ENCODE results near the gene CHKB. TPM values are rescaled to one million over a fixed set of nuclear protein-coding genes. Genes with fewer than 3 reads are reported as not detected.
"Not testable (repeated sequence)": the region's sequence is repeated elsewhere in the genome, so short reads cannot be mapped to it uniquely, and the experiment has no call there.

Gene CHKB
- total RNA-seq, 1 donor from 2014 or later = 47.0 TPM

DNA sequence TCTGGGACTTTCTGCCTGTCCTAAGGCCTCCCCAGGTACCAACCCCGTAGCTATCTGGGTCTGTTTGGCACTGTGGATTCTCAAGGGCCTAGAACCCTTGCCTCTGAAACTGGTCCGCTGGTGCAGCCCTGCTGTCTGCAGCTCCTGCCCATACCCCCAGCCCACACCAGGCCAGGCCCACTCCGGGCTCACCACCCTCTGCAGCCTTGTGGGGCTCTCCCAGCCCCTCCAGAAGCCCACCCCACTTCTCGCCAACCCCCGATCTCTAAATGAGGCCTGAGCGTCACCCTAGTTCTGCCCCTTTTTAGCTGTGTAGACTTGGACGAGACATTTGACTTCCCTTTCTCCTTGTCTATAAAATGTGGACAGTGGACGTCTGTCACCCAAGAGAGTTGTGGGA, 32.3 kb downstream of the CHKB start:
- no peak for DNase-seq (ENCODE audit: low read depth)

DNA sequence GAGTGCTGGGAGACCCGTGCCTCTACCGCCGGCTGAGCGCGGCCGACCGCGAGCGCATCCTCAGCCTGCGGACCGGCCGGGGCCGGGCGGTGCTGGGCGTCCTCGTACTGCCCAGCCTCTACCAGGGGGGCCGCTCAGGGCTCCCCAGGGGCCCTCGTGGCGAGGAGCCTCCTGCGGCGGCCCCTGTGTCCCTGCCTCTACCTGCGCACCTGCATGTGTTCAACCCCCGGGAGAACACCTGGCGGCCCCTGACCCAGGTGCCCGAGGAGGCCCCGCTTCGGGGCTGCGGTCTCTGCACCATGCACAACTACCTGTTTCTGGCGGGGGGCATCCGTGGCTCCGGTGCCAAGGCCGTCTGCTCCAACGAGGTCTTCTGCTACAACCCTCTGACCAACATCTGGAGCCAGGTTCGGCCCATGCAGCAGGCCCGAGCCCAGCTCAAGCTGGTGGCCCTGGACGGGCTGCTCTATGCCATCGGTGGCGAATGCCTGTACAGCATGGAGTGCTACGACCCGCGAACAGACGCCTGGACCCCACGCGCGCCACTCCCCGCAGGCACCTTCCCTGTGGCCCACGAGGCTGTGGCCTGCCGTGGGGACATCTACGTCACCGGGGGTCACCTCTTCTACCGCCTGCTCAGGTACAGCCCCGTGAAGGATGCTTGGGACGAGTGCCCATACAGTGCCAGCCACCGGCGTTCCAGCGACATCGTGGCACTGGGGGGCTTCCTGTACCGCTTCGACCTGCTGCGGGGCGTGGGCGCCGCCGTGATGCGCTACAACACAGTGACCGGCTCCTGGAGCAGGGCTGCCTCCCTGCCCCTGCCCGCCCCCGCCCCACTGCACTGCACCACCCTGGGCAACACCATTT, 33.5 kb downstream of the CHKB start:
- DNase-seq (ENCODE audit: low read depth) = no peak

DNA sequence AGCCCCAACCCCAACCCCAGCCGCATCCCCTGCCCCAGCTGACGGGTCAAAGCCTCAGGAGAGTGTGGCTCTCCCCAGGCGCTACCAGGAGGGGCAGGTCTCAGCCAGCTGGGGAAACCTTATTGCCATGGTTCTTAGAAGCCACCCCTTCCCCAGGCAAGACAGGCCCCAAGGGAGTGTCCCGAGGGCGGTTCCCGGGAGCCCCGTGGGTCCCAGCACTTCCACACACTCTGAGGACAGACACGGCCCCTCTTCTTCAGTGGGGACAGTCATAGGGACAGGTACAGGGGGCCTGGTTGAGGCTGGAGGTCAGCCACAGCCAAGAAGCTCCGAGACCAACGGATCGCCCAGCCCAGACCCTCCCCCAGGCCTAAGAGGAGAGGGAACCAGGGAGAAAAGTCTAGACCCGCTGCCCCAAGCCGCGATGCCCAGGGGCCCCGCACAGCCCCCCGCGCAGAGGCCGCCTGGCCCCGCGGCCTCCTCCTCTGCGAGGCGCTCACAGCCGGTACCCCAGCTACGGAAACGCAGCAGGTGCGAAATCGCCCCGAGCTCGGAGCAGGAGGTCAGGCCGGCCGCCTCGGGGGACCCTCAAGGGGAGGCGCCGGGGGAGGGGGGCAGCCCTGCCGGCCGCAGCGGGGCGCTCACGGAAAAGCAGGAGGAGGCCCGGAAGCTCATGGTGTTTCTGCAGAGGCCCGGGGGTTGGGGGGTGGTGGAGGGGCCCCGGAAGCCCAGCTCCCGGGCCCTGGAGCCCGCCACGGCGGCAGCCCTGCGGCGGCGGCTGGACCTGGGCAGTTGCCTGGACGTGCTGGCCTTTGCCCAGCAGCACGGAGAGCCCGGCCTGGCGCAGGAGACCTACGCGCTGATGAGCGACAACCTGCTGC, 34.4 kb downstream of the CHKB start:
- DNase-seq (ENCODE audit: low read depth) = no peak

DNA sequence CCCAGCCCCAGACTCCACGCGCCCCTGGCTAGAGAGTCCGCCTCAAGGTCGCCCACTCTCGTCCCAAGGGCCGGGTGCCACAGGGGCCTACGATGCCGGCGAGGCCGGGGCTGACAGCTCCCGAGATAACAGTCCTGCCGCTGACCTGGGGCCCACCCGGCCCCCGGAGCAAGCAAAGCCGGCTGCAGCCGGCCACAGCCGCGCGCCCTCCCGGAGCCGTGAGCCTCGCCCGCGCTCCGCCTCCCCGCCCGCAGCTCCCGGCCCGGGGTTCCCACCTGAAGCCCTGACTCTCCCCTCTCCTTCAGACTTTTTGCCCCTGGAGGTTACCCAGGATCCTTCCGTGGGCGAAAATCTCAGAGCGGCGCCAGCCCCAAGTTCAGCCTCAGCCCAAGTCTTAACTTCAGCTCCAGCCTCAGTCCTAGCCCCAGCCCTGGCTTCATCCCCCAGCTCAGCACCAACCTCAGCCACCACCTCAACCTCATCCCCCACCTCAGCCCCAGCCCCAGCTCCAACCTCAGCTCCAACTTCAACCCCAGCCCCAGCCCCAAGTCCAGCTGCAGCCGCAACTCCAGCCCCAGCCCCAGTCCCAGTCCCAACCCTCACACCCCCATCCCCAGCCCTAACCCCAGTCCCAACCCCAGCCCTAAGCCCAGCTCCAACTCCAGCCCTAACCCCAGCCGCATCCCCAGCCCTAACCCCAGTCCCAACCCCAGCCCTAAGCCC, 35.2 kb downstream of the CHKB start:
- no peak for DNase-seq (ENCODE audit: low read depth)

DNA sequence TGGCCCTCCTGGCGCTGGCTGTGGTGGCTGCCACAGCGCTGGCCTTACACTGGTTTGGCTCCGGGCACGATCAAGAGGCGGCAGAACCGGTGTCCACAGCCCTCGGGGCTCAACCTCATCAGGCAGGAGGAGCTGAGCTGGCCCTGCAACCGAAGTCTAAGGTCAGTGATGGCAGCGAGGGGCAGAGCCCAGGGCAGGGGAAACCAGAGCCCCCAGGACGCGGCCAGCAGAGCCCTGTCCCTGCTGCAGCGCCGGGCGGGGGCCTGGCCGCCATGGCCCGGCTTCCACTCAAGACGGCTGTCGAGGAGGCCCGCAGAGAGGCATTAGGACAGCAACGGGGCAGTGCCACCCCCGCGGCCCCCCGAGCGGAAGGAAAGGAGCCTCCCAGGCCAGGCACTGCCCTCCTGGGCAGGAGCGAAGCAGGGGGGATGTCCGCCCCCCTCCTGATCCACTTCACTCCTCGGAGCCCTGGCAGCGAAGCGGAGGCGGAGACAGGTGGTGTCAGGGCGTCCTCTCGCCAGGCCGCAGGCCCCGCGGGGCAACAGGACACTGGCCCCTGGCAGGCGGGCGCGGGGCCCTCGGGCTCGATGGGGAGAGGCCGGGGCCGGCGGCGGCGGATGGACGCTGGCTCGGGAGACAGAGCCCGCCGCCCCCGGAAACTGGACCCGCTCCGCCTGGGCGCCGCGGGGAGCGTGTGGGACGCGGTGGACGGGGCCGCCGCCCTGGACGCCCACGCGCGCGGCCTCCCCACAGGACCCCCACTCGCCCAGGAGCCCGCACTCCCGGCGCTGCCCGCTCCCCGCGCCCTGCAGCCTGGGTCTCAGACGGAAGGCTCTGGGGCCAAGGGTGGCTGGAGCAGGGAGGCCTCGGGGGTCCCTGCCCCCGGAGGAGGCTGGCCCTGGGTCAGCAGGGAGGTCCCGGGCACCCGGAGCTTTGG, 36.1 kb downstream of the CHKB start:
- no peak for DNase-seq (ENCODE audit: low read depth)

DNA sequence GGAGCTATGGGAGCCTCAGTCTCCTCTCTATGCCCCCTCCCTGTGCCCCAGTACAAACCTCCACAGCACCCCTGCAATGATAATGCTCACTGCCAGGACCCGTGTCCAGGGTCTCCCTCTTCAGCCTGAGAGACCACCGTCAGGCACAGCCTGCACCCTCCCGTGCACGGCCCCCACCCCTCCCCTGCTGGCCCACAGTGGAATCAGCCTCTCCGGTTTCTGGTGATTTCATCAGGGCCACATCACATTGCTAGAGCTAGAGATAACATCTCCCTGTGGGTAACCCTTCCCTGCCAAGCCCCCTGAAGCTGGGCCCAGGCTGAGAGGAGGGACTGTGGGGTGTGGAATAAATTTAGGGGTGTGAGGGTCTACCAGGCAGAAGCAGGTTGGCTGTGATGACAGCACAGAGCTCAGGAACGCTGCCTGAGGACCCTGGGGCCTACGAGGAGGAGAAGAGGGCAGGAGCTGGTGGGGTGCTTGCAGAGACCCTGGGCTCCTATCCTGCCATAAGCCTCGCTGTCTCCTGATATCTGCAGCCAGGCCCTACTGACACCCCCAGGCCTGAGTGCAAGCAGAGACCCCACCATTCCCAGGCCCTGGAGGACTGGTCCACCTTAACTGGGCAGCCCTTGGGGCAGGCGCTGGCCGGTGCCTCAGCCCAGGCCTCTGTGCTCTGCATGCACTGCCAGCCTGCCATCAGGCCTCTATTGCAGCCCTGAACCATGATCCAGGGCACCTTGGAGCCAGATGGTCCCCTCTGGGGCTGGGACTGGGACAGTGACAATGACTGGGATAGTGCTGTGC, 36.9 kb downstream of the CHKB start, which contains the start of gene KLHDC7B:
TSS of gene KLHDC7B (plus strand) at position 378 of the 804 bp plus-strand sequence. CDS start at position 723, 345 bp downstream.
- DNase-seq (ENCODE audit: low read depth) = no peak

DNA sequence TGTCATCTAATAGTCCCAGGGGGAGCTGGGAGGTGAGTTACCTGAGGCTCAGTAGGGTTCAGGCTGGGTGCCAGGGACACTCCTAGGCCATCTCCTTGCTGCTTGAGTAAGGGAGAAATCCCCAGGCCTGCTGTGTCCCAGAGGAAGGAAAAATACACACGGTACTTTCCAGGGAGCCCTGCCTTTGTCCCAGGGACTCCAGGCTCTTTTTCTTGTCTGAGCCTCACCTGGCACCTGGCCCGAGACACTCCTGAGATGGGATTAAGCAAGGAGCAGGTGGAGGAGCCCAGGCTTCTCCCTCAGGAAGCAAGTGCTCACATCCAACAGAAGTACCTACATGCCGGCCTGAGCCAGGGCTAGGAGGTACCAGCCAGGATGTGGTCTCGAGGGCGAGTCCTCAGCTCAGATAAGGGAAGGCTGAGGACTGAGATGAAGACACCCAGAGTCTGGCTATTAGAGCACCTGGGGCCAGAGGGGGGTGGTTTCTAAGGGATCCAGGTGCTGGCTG, 37.8 kb downstream of the CHKB start:
- DNase-seq (ENCODE audit: low read depth) = no peak

DNA sequence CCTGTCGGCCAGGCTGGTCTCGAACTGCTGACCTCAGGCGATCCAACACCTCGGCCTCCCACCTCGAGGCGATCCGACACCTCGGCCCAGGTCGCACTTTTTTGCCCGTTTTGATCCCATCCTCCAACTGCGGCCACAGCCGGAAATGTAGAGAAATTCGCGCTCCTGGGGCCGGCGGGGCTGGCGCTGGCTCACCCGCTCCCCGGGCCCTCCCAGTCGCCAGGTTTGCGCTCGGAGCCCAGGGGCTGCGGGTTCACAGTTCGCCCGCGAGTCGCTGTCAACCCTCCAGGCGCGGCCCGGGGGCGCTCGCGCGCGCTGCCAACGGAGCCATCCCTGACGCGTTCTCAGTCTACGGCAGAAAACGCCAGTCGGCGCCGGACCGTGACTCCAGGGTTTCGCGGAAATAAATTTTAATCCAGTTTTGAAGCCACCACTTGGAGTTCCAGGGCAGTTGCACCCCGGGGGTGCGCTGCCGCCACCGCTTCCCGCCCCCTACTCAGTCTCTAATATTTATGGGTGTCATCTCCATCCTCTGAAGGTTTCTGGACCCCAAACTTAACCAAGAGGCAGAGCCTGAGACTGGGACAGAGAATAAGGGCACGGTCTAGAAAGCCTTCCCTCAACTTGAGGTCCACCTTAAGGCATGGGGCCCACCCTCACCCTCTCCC, 38.4 kb downstream of the CHKB start:
- no peak for DNase-seq (ENCODE audit: low read depth)

DNA sequence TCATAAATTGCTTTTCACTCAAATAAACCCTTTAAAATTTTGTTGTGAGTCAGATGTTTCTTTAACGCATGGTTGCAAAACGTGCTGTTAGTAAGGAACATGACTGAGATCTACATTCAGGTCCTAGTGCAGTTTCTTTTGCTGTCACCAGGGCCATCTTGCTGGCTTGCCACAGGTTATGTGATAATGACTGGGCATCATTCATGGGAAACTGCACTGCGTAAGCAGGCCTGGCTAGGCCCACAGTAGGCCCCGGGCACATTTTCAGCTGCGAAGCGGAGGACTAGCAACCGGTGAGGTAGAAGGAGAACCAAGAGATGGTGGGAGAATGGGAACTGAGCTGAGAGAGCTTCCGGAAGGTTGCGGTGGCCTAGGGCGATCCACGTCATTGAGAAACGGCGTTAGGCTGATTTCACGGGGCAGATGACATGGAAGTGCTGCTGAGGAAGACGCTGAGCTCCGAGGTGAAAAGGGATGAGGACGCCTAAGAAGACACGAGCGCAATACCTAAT, 40.2 kb downstream of the CHKB start:
- no peak for DNase-seq (ENCODE audit: low read depth)

DNA sequence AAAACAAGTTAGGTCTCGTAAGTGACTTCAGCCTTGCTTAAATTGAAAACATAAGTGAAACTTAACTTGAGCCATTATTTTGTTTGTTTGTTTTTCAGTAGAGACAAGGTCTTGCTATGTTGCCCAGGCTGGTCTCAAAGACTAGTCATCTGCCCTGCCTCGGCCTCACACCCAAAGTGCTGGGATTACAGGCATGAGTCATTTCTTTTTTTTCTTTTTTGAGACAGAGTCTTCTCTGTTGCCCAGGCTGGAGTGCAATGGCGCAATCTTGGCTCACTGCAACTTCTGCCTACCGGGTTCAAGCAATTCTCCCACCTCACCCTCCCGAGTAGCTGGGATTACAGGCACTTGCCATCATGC, 41.0 kb downstream of the CHKB start:
- DNase-seq (ENCODE audit: low read depth) = not testable (repeated sequence)

DNA sequence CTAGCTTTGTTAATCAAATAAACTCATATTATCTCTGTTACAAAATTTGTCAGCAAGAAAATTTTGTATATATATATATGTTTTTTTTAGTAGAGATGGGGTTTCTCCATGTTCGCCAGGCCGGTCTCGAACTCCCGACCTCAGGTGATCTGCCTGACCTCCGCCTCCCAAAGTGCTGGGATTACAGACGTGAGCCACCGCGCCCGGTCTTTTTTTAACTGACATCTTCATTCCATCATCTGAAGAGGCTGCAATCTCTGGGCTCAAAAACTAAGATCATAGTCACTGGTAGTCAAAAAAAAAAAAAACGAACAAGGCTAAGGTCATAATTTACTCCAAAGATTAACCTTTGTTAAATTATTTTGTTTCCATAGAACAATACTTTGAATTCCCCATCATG, 42.3 kb downstream of the CHKB start:
- no peak for DNase-seq (ENCODE audit: low read depth)

DNA sequence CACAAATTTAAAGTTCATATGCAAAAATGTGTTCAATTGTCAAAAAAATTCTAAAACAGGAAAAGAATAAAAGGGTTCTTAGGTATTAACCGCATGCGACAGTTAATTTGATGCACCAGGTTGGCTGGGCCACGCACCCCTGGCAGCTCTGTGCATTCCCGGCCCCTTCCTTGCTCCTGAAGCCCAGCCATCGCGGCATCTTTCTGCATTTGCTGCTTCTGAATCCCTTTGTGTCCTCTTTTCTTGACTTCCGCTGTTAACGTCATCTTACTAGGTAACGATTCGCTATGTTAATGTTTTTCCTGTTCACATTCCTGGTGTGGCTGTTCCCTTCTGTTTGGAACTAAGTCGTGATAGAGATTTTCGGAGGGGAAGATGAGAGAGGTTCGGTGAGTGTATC, 44.9 kb downstream of the CHKB start:
- no peak for DNase-seq (ENCODE audit: low read depth)

DNA sequence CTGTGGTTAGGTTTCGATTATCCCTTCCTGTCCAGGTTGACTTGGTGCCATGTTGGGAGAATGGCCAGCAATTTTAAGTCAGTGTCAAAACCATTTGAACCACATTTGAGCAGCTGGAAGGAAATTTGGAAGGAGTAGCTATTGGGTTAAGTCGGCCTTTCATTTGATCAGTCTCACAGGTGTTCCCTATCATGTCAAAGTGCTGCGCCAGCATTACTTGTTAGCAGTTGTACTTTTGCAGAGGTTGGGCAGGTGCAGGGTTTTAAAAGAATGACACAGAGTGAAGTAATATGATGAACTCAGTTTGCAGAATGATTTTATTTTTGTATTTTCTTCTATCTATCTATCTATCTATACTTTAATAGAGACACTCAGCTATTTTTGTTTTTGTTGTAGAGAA, 46.4 kb downstream of the CHKB start:
- no peak for DNase-seq (ENCODE audit: low read depth)

DNA sequence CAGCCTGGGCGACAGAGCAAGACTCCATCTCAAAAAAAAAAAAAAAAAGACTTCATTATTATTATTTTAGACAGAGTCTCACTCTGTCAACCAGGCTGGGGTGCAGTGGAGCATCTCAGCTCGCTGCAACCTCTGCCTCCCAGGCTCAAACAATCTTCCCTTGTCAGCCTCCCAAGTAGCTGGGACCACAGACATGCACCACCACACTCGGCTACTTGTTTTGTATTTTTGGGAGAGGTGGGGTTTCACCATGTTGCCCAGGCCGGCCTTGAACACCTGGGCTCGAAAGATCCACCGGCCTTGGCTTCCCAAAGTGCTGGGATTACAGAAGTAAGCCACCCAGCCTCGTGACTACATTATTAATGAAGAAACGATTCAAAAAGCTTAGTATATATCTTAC, 47.5 kb downstream of the CHKB start:
- DNase-seq (ENCODE audit: low read depth) = no peak

DNA sequence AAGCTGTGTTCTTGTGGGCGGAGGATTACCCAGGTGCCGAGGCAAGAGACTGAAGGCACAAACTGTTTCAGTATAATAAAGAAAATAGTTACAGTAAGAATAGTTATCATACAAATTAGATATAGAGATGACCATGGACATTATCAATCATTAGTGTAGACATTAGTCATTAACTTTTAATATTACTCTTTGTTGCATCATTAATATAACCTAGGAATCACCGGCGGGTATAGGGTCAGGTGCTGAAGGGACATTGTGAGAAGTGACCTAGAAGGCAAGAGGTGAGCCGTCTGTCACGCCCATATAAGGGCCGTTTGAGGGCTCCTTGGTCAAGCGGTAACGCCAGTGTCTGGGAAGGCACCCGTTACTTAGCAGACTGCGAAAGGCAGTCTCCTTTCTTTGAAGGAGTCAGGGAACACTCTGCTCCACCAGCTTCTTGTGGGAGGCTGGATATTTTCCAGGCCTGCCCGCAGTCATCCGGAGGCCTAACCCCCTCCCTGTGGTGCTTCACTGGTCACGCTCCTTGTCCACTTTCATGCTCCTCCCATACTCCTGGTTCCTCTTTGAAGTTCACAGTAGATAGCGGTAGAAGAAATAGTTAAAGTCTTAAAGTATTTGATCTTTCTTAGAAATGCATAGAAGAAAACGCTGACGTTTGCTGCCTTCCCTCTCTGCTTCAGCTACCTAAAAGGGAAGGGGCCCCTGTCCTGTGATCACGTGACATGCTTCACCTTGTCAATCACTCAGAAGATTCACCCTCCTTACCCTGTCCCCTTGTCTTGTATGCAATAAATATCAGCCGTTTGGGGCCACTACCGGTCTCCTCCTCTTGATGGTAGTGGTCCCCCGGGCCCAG, 48.6 kb downstream of the CHKB start:
- not testable (repeated sequence) for DNase-seq (ENCODE audit: low read depth)

DNA sequence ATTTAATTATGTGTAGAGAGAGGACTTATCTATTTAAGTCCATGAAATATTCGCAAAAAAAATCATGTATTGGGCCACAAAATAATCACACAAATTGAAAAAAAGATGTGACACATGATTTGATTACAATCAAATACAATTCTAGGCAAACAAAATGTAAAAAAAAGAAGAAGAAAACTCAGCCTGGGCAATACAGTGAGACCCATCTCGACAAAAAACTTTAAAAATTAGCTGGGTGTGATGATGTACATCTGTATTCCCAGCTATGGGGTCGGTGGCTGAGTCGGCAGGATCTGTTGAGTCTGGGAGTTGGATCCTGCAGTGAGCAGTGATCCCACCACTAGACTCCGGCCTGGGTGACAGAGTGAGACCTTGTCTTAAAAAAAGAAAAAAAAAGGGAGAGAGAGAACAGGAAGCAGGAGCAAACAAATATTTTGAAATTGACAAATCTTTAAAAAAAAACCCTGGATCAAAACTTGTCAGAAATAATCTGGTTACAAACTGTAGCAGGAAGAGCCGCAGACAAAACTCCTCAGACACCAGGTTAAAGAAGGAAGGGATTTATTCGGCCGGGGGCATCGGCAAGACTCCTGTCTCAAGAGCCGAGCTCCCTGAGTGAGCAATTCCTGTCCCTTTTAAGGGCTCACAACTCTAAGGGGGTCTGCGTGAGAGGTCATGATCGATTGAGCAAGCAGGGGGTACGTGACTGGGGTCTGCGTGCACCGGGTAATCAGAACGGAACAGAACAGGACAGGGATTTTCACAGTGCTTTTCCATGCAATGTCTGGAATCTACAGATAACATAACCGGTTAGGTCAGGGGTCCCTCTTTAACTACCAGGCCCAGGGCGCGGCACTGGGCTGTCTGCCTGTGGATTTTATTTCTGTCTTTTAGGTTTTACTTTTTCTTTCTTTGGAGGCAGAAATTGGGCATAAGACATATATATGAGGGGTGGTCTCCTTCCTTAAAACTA, 49.5 kb downstream of the CHKB start:
- no peak for DNase-seq (ENCODE audit: low read depth)

Data from myocyte (in vitro differentiated cells).